ENCODE results near the gene PRF1.

Gene PRF1

DNA sequence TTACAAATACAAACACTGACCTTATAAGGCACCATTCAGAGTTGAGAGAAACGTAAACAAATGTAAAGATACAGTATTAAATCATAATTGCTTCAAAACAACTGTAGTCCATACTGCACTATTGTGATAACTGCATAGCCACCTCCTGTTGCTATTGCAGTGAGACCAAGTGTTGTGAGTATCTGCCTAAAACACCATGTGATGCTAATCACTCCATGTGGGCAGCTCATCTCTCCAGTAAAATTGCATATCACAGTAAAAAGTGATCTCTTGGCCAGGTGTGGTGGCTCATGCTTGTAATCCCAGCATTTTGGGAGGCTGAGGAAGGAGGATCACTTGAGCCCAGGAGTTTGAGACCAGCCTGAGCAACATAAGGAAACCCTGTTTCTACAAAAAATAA lies 26.8 kb upstream of the PRF1 start:
- TF ChIP-seq, protein P1, sequence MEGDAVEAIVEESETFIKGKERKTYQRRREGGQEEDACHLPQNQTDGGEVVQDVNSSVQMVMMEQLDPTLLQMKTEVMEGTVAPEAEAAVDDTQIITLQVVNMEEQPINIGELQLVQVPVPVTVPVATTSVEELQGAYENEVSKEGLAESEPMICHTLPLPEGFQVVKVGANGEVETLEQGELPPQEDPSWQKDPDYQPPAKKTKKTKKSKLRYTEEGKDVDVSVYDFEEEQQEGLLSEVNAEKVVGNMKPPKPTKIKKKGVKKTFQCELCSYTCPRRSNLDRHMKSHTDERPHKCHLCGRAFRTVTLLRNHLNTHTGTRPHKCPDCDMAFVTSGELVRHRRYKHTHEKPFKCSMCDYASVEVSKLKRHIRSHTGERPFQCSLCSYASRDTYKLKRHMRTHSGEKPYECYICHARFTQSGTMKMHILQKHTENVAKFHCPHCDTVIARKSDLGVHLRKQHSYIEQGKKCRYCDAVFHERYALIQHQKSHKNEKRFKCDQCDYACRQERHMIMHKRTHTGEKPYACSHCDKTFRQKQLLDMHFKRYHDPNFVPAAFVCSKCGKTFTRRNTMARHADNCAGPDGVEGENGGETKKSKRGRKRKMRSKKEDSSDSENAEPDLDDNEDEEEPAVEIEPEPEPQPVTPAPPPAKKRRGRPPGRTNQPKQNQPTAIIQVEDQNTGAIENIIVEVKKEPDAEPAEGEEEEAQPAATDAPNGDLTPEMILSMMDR (IDR thresholded peaks at IDR 0.05): no peak
- no peaks in the 10 kb centered on the region for H3K36me3 ChIP-seq
- no peaks in the 10 kb centered on the region for H3K27me3 ChIP-seq
- no peak overlapping the region for H3K27ac ChIP-seq
- H3K4me3 ChIP-seq (ENCODE audit: low read depth in 1 of 2, low read length in 1 of 2): no peak overlapping the region
- H3K9me3 ChIP-seq: no peaks in the 10 kb centered on the region
- H3K4me1 ChIP-seq (ENCODE audit: control insufficient read depth in 1 of 2, insufficient read depth in 1 of 2, low read depth in 1 of 2, low read length in 1 of 2): no peaks in the 10 kb centered on the region

GRCh38 chr10:70626056-70626455 lies 23.5 kb upstream of the PRF1 start:
- no peaks in the 10 kb centered on the region for H3K27me3 ChIP-seq
- H3K4me3 ChIP-seq (ENCODE audit: low read depth in 1 of 2, low read length in 1 of 2): no peak overlapping the region
- H3K27ac ChIP-seq: no peak overlapping the region
- no peaks in the 10 kb centered on the region for H3K36me3 ChIP-seq
- TF ChIP-seq, protein P1 (IDR thresholded peaks at IDR 0.05): no peak
- H3K4me1 ChIP-seq (ENCODE audit: control insufficient read depth in 1 of 2, insufficient read depth in 1 of 2, low read depth in 1 of 2, low read length in 1 of 2): no peaks in the 10 kb centered on the region
- H3K9me3 ChIP-seq: no peaks in the 10 kb centered on the region

- Histone ChIP-seq H3K36me3 (no peaks in the 10 kb centered on the region), H3K27me3 (no peaks in the 10 kb centered on the region), H3K4me1 (ENCODE audit: control insufficient read depth in 1 of 2, insufficient read depth in 1 of 2, low read depth in 1 of 2, low read length in 1 of 2) (no peaks in the 10 kb centered on the region), H3K9me3 (no peaks in the 10 kb centered on the region), H3K27ac (no peak overlapping the region), H3K4me3 (ENCODE audit: low read depth in 1 of 2, low read length in 1 of 2) (no peak overlapping the region)
- TF ChIP-seq, protein P1 (IDR thresholded peaks at IDR 0.05): no peak
These were observed 20.7 kb upstream of the PRF1 start for GRCh38 chr10:70622981-70623844.

DNA sequence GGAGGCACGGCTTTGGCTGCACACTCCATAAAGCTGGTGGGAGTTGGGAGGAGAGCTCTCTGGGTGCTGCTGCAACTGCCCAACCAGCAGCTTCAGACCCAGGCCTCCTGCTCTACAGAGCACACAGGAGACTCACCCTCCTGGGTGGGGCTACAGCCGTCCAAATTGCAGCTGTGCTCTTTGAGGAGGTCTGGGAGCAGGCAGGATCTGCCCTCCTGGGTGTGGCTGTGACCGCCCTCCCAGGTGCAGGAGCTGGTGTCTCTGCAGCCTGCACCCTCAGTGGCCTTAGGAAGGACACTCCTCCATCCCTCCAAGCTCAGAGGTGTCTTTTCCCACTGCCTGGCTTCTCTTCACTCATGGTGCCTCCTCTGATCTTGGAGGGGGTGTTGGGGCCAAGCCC lies 20.0 kb upstream of the PRF1 start:
- no peaks in the 10 kb centered on the region for H3K9me3 ChIP-seq
- TF ChIP-seq, protein P1 (IDR thresholded peaks at IDR 0.05): no peak
- H3K27ac ChIP-seq: no peak overlapping the region
- no peaks in the 10 kb centered on the region for H3K27me3 ChIP-seq
- H3K4me3 ChIP-seq (ENCODE audit: low read depth in 1 of 2, low read length in 1 of 2): no peak overlapping the region
- H3K4me1 ChIP-seq (ENCODE audit: control insufficient read depth in 1 of 2, insufficient read depth in 1 of 2, low read depth in 1 of 2, low read length in 1 of 2): no peaks in the 10 kb centered on the region
- no peaks in the 10 kb centered on the region for H3K36me3 ChIP-seq

- no peaks in the 10 kb centered on the region for H3K36me3 ChIP-seq
- H3K4me1 ChIP-seq (ENCODE audit: control insufficient read depth in 1 of 2, insufficient read depth in 1 of 2, low read depth in 1 of 2, low read length in 1 of 2): no peaks in the 10 kb centered on the region
- no peak overlapping the region for H3K27ac ChIP-seq
- no peaks in the 10 kb centered on the region for H3K27me3 ChIP-seq
- H3K4me3 ChIP-seq (ENCODE audit: low read depth in 1 of 2, low read length in 1 of 2): no peak overlapping the region
- H3K9me3 ChIP-seq: no peaks in the 10 kb centered on the region
- TF ChIP-seq, protein P1 (IDR thresholded peaks at IDR 0.05): no peak
These were observed 19.1 kb upstream of the PRF1 start for GRCh38 chr10:70621503-70622078.

All from neutrophil (primary cell).